GM20000 (cell line): ENCODE measurements around the gene DMGDH.

Source experiments
- DNase-seq: peaks from one replicate; pipeline ENCODE4 v3.0.0; 2012; ENCODE audit warnings: low spot score
- CTCF ChIP-seq: IDR thresholded peaks from 2 replicates; pipeline ENCODE4 v1.5.1; 2012; ENCODE audit warnings: mild to moderate bottlenecking, control low read depth; ENCODE audit errors: extremely low read depth, missing control alignments

DMGDH gene

DNA sequence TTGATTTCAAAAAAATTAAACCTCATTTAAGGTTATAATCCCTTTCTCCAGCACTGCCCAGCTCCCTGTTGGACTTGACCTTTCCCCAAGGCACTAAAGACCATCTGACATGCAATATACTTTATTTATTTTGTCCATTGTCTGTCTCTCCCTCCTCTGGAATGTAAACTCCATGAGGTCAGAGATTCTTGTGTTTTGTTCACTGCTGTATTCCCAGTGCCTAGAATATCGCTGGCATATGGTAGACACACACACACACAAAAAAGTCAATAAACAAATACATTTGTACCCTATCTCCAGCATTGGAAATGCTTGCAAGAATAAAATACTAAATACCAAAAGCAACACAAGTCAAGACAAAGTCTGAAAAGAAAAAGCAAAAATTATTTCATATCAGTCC is 67.1 kb downstream of the DMGDH start:
- TF ChIP-seq CTCF = no peak
- DNase-seq = no peak

DNA sequence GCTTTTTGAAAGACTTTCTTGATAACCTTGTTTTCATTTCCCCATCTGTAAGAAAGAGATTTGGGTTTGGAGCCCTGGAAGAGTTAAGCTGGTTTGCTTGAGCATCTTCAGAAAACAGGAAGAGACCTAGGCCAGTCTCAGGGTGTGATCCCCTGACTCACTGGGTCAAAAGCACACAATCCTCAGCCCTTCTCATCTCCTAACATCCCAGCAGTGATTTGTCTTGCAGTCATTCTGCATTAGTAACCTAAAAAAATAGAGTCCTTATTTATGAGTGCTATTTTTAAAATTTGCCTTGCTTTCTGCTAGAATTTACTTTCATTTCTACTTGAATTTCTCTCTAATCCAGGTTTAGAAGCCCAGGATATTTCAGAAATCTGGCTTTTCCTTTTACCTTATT is 68.0 kb downstream of the DMGDH start:
- no peak for DNase-seq
- no peak for TF ChIP-seq CTCF

GRCh38 chr5:78997090-78997489 is 72.4 kb downstream of the DMGDH start:
- TF ChIP-seq CTCF = no peak
- no peak for DNase-seq

DNA sequence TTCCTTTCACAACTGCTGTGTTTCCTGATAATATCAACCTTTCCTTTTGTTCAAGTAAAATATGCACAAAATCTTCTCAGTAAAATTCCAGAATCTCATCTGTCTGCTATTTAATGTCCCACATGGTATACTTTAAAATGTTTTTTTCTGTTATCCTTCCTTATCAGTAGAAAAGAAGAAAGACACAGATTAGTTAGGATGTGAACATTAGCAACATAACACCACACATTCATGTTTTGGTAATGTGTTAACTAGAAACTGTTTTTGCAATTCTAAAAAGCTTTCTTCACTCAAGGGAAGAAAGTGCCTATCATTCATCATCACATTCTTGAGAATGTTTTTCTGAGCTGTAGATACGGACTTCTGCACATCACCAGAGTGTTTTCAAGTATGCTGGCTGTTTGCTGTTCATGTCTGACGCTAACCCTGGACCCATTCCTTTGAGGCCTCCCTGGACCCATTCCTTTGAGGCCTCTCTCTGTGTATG is 73.9 kb downstream of the DMGDH start:
- DNase-seq = no peak
- TF ChIP-seq CTCF = no peak

GRCh38 chr5:78993165-78993564 is 76.3 kb downstream of the DMGDH start:
- DNase-seq = no peak

GRCh38 chr5:78992146-78992545 is 77.3 kb downstream of the DMGDH start:
- TF ChIP-seq CTCF = no peak

More at GRCh38 chr5:78993165-78993564, 76.3 kb downstream of the DMGDH start:
- TF ChIP-seq CTCF = no peak

DNA sequence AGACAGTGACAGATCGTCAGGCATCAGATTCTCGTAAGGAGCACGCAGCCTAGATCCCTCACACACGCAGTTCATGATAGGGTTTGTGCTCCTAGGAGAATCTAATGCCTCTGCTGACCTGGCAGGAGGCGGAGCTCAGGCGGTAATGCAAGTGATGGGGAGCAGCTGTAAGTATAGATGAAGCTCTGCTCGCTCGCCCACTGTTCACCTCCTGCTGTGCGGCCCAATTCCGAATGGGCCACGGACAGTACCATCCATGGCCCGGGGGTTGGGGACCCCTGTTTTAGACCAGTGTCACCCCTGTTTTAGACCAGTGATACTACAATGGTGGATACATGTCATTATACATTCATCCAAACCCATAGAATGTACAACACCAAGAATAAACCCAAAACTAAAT is 80.4 kb downstream of the DMGDH start:
- TF ChIP-seq CTCF = no peak
- DNase-seq = no peak

More at GRCh38 chr5:78992146-78992545, 77.3 kb downstream of the DMGDH start:
- DNase-seq = no peak
